Hematopoietic multipotent progenitor cell treated with erythropoietin and hydrocortisone succinate and interleukin-3 and kit ligand, for 8 days (in vitro differentiated cells): ENCODE measurements around the gene SH3RF2.
A peak's percentile ranks its signal among the peaks of the same experiment; 100 is the strongest.
"Not testable (repeated sequence)": the region's sequence is repeated elsewhere in the genome, so short reads cannot be mapped to it uniquely, and the experiment has no call there.

Source experiments
- DNase-seq: peaks from one replicate; pipeline ENCODE4 v3.0.0-alpha.2; 2015

The SH3RF2 gene

DNA sequence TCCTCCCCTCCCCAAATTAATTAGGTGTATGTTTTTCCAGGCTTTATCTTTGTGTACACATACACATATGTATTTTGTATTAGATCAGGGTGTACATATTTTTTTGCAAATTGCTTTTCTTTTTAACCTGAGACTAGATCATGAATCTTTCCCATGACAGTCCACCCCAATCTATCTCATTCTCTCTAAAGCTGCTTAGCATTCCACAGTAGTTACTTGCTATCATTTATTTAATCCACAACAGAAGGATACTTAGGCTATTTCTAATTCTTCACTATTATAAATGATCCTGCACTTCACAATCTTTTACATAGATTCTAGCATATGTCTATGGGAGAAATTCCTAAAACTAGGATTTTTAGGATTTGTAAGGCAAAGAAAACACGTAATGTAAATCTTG, 43.9 kb downstream of the SH3RF2 start:
- no peak for DNase-seq

- peak; percentile 10 for DNase-seq
Observed at GRCh38 chr5:145980718-145981117, 44.3 kb downstream of the SH3RF2 start.

- DNase-seq = no peak
Observed at GRCh38 chr5:145981589-145982571, 45.5 kb downstream of the SH3RF2 start.

DNA sequence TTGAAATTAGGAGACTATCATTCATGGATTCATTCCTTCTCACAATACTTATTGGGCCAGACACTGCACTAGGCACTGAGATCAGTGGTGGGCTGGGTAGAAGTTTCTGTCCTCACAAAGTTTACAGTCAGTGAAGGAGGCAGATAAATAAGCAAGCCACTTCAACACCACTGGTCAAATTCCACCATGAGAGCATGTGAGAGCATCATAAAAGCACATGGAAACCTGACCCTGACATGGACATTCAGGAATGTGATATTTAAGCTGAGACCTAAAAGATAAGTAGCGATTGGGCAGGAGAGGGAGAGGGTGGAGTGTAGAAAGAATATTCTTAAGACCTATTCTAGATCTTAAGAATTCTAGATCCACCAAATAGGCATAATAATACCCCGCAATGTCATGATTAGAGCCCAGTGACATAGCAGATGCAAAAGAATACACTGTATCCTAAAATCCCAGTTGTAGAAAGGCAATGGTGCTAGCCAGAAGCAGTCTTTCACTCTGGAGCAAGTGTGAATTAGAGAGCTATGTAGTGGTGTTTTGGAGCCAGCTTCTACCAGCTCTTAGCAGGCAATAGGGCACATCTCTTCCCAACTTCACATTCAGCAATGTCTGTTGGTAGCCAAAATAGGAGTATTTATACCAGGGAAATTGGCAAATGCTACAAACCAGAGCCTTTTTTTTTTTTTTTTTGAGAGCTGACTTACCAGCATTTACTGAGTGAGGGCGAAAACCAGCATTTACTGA, 46.4 kb downstream of the SH3RF2 start:
- no peak for DNase-seq

GRCh38 chr5:145983446-145983845, 47.1 kb downstream of the SH3RF2 start:
- no peak for DNase-seq

DNA sequence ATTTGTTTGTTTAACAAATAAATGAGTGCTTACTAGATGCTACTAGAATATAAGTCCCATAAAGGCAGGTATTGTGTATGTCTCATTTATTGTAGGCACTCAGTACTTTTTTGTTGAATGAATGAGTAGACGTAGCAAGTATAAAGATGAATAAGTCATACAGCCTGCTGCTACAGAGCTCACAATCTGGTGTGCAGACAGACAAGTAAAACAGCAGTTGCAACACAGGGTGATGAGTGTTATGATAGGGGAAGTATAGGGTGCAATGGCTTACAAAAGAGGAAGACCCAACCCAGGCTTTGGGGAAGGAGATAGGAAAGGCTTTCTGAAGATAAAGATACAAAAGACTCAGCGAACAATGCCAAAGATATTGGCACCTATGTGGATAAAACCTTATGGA, 47.7 kb downstream of the SH3RF2 start:
- peak; percentile 56 for DNase-seq

- no peak for DNase-seq
Observed at GRCh38 chr5:145987856-145988255, 51.5 kb downstream of the SH3RF2 start.

- DNase-seq = no peak
Observed at GRCh38 chr5:145988993-145989392, 52.6 kb downstream of the SH3RF2 start.

DNA sequence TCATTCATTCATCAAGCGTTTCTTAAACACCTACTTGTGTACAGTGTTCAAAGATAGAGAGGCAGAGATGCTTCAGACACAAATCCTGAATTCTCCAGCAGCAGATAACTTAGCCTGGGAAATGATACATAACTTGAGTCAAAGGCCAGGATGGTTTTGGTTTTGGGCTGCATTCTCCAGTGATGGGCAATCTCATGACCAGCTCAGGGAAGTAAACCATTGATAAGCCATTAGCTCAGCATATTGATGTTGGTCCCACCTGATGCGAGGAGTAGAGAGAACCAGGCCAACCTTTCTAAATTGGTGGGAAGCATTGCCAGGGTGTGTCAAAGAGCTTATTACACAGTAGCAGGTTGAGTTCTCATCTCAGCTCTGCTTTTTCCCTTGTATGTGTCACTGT, 53.0 kb downstream of the SH3RF2 start:
- no peak for DNase-seq

DNA sequence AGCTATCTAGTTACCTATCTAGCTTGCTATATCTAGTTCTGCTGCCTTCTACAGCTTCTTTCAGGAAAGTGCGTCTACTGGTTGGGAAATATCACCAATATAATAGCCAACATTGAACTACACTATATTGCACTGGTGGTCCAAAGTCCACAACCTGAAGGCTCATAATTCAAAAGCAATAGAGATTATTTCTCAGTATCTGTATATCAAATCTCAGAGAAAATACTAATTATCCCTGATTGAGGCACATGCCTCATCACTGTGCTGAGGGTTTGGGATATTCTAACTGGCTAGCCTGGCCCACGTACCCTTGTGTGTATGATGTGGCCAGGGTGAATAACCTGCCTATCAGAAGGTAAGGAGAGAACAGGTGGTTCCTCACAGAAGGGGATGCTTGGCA, 53.8 kb downstream of the SH3RF2 start:
- no peak for DNase-seq

DNA sequence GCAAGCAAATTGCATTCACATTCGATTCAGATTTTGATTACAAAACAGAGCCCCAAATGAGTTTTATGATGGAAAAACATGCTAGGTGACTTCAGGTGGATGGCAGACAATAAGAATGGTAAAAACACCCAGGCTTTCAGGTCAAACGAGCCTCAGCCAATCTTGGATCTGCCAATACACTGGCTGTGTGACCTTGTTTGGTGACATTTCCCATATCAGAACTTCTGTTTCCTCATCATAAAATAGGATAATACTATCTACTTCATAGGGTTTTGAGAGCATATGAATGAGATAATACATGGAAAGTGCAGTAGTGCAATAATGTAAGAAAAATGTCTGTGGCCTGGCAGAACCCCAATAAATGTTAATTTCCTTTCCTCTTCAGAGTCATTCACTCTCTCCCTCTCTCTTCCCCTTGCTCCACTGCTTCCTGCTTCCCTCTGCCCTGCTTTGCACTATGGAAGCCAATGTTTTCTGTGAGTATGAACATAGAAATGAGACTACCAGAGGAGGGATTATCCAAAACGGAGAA, 54.7 kb downstream of the SH3RF2 start:
- DNase-seq = no peak

- not testable (repeated sequence) for DNase-seq
Observed at GRCh38 chr5:145993538-145993937, 57.2 kb downstream of the SH3RF2 start.

DNA sequence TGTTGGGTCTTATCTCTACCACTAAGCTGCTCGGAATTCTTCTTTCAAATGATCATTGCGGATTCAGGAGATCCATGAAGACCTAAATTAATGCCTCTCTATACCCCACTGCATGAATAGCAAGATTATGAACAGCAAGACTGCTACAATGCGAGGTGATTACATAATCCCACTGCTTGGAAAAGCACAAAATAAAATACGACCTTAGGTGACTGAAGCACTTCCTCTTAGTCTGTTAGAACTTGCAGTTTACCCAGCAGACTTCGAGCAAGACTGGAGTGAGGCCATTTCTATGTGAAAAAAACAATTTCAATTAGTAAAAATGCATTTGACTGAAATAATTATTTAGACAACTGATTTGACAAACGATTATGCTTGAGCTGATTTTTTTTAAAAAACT, 59.8 kb downstream of the SH3RF2 start:
- DNase-seq = no peak

GRCh38 chr5:145999208-145999607, 62.8 kb downstream of the SH3RF2 start:
- no peak for DNase-seq

- no peak for DNase-seq
Observed at GRCh38 chr5:146000072-146000471, 63.7 kb downstream of the SH3RF2 start.

DNA sequence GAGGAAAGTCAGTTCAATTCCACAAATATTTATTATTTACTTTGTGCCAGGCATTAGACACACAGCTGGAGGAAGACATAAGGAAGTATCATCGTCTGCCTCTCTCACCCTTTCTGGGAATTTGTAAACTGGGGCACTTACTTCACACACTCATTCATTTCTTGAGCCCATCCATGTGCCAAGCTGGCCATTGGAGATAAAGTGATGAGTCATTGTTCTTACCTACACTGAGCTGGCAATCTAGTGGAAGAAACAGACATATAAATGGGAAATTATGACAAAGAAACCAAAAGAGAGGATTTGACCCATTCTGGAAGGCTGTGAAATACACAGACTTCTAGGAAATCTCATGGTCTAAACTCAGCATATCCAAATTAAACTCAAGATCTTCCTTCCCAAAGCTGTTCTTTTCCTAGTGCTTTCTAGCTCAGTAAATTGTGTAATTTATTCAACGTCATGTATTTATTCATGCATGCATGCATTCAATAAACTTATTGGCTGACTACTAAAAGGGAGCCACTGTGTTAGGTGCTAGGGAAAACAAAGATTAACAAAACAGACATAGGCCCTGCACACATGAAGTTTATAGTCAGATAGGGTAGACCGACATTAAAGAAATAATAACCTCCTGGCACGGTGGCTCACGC, 65.3 kb downstream of the SH3RF2 start:
- peak; percentile 74 for DNase-seq

GRCh38 chr5:146002491-146002890, 66.1 kb downstream of the SH3RF2 start:
- DNase-seq = no peak

DNA sequence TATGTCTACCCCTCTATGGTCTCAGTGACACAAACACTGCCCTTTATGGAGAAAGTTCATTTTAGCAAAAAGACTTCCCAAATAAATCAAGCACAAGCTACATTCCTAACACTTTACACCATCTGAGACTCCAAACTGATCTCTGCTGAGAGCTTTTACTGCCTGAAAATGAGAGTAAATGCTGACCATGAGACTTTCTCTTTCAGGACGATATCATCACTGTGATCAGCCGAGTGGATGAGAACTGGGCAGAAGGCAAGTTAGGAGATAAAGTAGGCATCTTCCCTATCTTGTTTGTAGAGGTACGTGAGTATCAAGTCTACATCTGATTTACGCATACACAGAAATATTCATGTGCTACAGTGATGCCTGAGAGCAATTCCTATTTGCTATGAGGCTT, 67.5 kb downstream of the SH3RF2 start:
- DNase-seq = no peak

GRCh38 chr5:146005264-146005663, 68.9 kb downstream of the SH3RF2 start:
- no peak for DNase-seq

DNA sequence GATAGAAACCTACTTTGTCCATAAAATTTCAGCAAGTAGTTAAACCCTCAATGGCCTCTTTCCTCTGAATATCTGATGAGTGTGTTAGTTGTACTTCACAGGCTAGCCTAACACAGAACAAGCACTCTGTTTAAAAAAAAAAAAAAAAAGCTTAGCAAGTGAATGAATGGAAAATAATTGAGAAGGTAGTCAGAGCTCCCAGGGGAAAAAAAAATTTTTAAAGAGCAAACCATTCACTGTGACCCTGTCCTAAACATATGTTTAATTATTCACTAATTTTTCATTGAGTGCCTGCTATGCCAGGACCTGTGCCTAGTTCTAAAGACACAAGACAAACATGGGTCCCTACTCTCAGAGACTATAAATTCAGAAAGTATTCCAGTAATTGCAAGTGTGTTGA, 69.3 kb downstream of the SH3RF2 start:
- DNase-seq = no peak

- no peak for DNase-seq
Observed at GRCh38 chr5:146006470-146007190, 70.3 kb downstream of the SH3RF2 start.

DNA sequence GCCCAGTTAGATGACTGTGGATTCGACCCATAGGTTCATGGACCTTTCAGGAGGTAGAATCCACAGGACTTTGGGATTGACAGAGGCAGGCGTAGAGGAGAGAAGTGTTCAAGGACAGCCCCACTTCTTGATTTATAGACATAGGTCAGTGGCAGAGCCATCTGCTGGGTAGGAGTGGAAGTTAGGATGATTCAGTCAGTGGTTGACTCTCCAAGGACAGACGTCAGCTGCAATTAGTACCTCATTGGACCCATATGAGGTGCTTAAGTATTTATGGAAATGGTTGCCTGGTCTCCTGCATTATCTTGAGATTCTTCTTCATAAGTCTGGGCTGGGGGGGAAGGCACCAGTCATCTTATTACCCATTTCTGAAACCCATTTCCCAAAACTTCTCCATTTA, 70.9 kb downstream of the SH3RF2 start:
- DNase-seq = no peak

DNA sequence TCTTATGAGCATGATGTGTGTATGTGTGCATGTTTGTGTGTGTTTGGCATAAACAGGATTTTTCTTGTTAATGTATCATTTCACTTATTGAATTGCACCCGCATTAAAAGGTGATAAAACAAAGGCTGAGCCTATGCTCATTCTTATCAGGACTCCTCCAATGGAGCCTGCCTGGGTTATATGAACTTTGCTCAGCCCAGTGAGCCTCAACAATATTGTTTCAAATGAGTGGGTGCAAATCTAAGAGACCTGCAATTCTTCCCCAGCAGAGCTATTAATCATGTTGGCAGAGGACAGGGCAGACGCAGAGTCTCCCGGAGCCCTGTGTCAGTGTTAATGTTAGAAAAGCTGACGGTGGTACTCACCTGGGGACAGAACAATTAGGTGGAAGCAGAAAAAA, 71.6 kb downstream of the SH3RF2 start:
- no peak for DNase-seq
